PC-3 (cell line): ENCODE results near the gene FTHL17.

Experiments used
- EZH2 ChIP-seq: fragments of 300-600 bp; sonication (generic); IDR thresholded peaks from one replicate; pipeline ENCODE4 v1.6.1; 2017; ENCODE audit warnings: antibody characterized with exemption, mild to moderate bottlenecking, low read length; ENCODE audit not compliant: unreplicated experiment
- TF ChIP-seq, protein P1 (sequence below): fragments of 300-600 bp; sonication (generic); conservative IDR thresholded peaks from 2 replicates; pipeline ENCODE4 v1.5.1; 2017; ENCODE audit warnings: antibody characterized with exemption, low read depth, mild to moderate bottlenecking, low read length

DNA sequence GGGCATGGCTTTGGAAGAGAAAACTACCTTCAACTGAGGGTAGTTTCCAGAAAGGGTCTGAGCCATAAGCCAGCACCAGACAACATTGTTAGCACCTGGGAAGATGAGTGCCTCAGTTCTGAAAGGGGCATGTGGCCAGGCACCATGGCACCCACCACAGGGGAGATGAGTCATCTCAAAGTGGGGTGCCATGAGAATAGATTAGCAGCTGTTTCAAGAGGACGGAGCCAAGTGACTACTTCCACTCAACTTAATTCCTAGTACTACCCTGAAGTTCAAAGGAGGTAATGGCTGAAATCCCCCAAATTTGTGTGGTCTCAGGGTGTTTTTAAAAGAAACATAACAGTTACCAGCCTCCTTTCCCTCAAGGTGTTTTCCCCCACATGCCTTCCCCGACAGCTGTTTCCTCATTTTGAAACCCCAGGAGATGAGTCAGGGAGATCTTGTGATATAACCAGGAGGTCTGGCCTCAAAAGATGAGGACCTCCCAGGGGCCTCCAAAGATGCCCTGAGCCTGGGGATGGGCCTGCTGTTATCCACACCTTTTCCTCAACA, 27.8 kb upstream of the FTHL17 start:
- TF ChIP-seq EZH2 = no peak
- TF ChIP-seq, protein P1, sequence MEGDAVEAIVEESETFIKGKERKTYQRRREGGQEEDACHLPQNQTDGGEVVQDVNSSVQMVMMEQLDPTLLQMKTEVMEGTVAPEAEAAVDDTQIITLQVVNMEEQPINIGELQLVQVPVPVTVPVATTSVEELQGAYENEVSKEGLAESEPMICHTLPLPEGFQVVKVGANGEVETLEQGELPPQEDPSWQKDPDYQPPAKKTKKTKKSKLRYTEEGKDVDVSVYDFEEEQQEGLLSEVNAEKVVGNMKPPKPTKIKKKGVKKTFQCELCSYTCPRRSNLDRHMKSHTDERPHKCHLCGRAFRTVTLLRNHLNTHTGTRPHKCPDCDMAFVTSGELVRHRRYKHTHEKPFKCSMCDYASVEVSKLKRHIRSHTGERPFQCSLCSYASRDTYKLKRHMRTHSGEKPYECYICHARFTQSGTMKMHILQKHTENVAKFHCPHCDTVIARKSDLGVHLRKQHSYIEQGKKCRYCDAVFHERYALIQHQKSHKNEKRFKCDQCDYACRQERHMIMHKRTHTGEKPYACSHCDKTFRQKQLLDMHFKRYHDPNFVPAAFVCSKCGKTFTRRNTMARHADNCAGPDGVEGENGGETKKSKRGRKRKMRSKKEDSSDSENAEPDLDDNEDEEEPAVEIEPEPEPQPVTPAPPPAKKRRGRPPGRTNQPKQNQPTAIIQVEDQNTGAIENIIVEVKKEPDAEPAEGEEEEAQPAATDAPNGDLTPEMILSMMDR = no peak
